Activated CD4-positive, alpha-beta T cell treated with anti-CD3 and anti-CD28 coated beads for 1 hour (primary cell): Measurements from ENCODE around the gene MCC.

ENCODE experiments used
- DNase-seq: peaks from one replicate; pipeline ENCODE4 v3.0.0-alpha.2; 2020

The MCC gene

GRCh38 chr5:113128641-113129330 is 359.5 kb downstream of the MCC start:
- no peak for DNase-seq

GRCh38 chr5:113128082-113128481 is 360.2 kb downstream of the MCC start:
- DNase-seq = no peak

GRCh38 chr5:113127021-113127420 is 361.2 kb downstream of the MCC start:
- DNase-seq = no peak

- DNase-seq = no peak
These were observed 362.9 kb downstream of the MCC start for GRCh38 chr5:113125371-113125770.

- no peak for DNase-seq
These were observed 363.3 kb downstream of the MCC start for GRCh38 chr5:113124914-113125313.

GRCh38 chr5:113124265-113124664 is 364.0 kb downstream of the MCC start:
- DNase-seq = no peak

- DNase-seq = no peak
These were observed 364.6 kb downstream of the MCC start for GRCh38 chr5:113123618-113124017.

GRCh38 chr5:113122053-113122452 is 366.2 kb downstream of the MCC start:
- no peak for DNase-seq

- DNase-seq = no peak
These were observed 368.9 kb downstream of the MCC start for GRCh38 chr5:113119246-113119924.

- DNase-seq = no peak
These were observed 369.5 kb downstream of the MCC start for GRCh38 chr5:113118765-113119164.

GRCh38 chr5:113118298-113118697 is 370.0 kb downstream of the MCC start:
- DNase-seq = no peak

GRCh38 chr5:113117543-113118115 is 370.6 kb downstream of the MCC start:
- no peak for DNase-seq

- DNase-seq = no peak
These were observed 372.3 kb downstream of the MCC start for GRCh38 chr5:113115956-113116355.

- no peak for DNase-seq
These were observed 373.2 kb downstream of the MCC start for GRCh38 chr5:113115061-113115460.

- DNase-seq = no peak
These were observed 373.7 kb downstream of the MCC start for GRCh38 chr5:113114559-113114958.

- DNase-seq = no peak
These were observed 375.8 kb downstream of the MCC start for GRCh38 chr5:113112435-113112834.

GRCh38 chr5:113110117-113110516 is 378.1 kb downstream of the MCC start:
- no peak for DNase-seq

GRCh38 chr5:113109344-113109743 is 378.9 kb downstream of the MCC start:
- no peak for DNase-seq

- DNase-seq = no peak
These were observed 379.8 kb downstream of the MCC start for GRCh38 chr5:113108485-113108884.

GRCh38 chr5:113106821-113107220 is 381.4 kb downstream of the MCC start:
- DNase-seq = no peak

GRCh38 chr5:113105693-113106280 is 382.5 kb downstream of the MCC start:
- no peak for DNase-seq

GRCh38 chr5:113103330-113103729 is 384.9 kb downstream of the MCC start:
- DNase-seq = no peak

GRCh38 chr5:113102121-113102531 is 386.1 kb downstream of the MCC start:
- DNase-seq = no peak

GRCh38 chr5:113100981-113101380 is 387.3 kb downstream of the MCC start:
- DNase-seq = no peak
